MM.1S (cell line): ENCODE data around the gene MYOZ3.

Source experiments
- DNase-seq: peaks from one replicate; pipeline ENCODE4 v3.0.0-alpha.2; 2015
- H2AFZ ChIP-seq: fragments of 300-600 bp; sonication (generic); 2 replicates; pipeline ENCODE4 v1.6.0; 2016; ENCODE audit warnings: antibody characterized with exemption, low read length
- H3F3A ChIP-seq: fragments of 300-600 bp; sonication (generic); 2 replicates; pipeline ENCODE4 v1.6.1; 2016; ENCODE audit warnings: mild to moderate bottlenecking, antibody characterized with exemption, low read length, moderate library complexity, mixed read lengths; ENCODE audit not compliant: insufficient read depth
- H3K27ac ChIP-seq: fragments of 300-600 bp; sonication (generic); 2 replicates; pipeline ENCODE4 v1.5.1; 2016; ENCODE audit warnings: mild to moderate bottlenecking, low read length
- H3K27me3 ChIP-seq: fragments of 300-600 bp; sonication (generic); replicated peaks from 2 replicates; pipeline ENCODE4 v1.6.0; 2016; ENCODE audit warnings: low read length; ENCODE audit not compliant: insufficient read depth
- H3K36me3 ChIP-seq: fragments of 300-600 bp; sonication (generic); replicated peaks from 2 replicates; pipeline ENCODE4 v1.6.1; 2016; ENCODE audit warnings: mild to moderate bottlenecking, low read length, mixed read lengths; ENCODE audit not compliant: insufficient read depth
- H3K4me1 ChIP-seq: fragments of 300-600 bp; sonication (generic); 2 replicates; pipeline ENCODE4 v1.6.1; 2016; ENCODE audit warnings: low read length, mixed read lengths
- H3K4me2 ChIP-seq: fragments of 300-600 bp; sonication (generic); 2 replicates; pipeline ENCODE4 v1.6.0; 2016; ENCODE audit warnings: low read depth, low read length
- H3K4me3 ChIP-seq: fragments of 300-600 bp; sonication (generic); 2 replicates; pipeline ENCODE4 v1.5.1; 2016; ENCODE audit warnings: low read length, mixed read lengths
- H3K79me2 ChIP-seq: fragments of 300-600 bp; sonication (generic); 2 replicates; pipeline ENCODE4 v1.6.1; 2016; ENCODE audit warnings: mixed run types, low read length, mixed read lengths
- H3K9ac ChIP-seq: fragments of 300-600 bp; sonication (generic); 2 replicates; pipeline ENCODE4 v1.6.1; 2016; ENCODE audit warnings: low read length, mixed read lengths
- H3K9me2 ChIP-seq: fragments of 300-600 bp; sonication (generic); replicated peaks from 2 replicates; pipeline ENCODE4 v1.6.1; 2016; ENCODE audit warnings: mild to moderate bottlenecking, low read length, mixed read lengths; ENCODE audit not compliant: insufficient read depth
- H3K9me3 ChIP-seq: fragments of 300-600 bp; sonication (generic); replicated peaks from 2 replicates; pipeline ENCODE4 v1.6.1; 2016; ENCODE audit warnings: mild to moderate bottlenecking, low read length, mixed read lengths; ENCODE audit not compliant: insufficient read depth
- H4K20me1 ChIP-seq: fragments of 300-600 bp; sonication (generic); 2 replicates; pipeline ENCODE4 v1.6.1; 2016; ENCODE audit warnings: mild to moderate bottlenecking, low read length, moderate library complexity, mixed read lengths; ENCODE audit not compliant: insufficient read depth
- EZH2 ChIP-seq: fragments of 300-600 bp; sonication (generic); optimal IDR thresholded peaks from 2 replicates; pipeline ENCODE3; 2017; ENCODE audit warnings: low read depth, mild to moderate bottlenecking, antibody characterized with exemption, low read length, mixed read lengths
- EZH2phosphoT487 ChIP-seq: fragments of 300-600 bp; sonication (generic); IDR thresholded peaks from 2 replicates; pipeline ENCODE4 v1.6.1; 2018; ENCODE audit warnings: antibody characterized with exemption, low read length
- TF ChIP-seq, protein P1 (sequence below): fragments of 300-600 bp; sonication (generic); IDR thresholded peaks from 2 replicates; pipeline ENCODE4 v1.5.1; 2016; ENCODE audit warnings: antibody characterized with exemption, low read length, mixed read lengths

Gene MYOZ3

DNA sequence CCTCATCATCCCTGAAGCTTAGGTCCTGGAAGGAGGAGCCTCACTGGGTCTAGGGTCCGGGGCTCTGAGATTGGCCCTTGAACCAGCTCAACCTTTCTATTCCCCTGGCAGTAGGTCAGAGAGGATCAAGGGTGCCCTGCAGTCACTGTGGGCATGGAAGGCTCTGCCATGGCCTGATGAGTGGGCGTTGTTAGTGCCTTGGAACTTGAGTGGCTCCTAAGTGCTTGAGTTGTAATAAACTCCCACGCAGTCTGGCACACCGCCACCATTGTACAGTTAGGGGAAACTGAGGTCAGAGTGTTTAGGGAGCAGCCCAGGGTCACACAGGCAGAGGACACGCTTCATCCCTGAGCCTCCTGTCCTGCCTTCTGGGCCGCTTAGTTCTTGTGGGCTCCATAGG lies 31.0 kb upstream of the MYOZ3 start:
- no peak overlapping the region for H2AFZ ChIP-seq
- TF ChIP-seq EZH2phosphoT487 (no peak), EZH2 (no peak)
- TF ChIP-seq, protein P1, sequence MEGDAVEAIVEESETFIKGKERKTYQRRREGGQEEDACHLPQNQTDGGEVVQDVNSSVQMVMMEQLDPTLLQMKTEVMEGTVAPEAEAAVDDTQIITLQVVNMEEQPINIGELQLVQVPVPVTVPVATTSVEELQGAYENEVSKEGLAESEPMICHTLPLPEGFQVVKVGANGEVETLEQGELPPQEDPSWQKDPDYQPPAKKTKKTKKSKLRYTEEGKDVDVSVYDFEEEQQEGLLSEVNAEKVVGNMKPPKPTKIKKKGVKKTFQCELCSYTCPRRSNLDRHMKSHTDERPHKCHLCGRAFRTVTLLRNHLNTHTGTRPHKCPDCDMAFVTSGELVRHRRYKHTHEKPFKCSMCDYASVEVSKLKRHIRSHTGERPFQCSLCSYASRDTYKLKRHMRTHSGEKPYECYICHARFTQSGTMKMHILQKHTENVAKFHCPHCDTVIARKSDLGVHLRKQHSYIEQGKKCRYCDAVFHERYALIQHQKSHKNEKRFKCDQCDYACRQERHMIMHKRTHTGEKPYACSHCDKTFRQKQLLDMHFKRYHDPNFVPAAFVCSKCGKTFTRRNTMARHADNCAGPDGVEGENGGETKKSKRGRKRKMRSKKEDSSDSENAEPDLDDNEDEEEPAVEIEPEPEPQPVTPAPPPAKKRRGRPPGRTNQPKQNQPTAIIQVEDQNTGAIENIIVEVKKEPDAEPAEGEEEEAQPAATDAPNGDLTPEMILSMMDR, result no peak
- H3K9ac ChIP-seq, result no peak overlapping the region
- H3K4me1 ChIP-seq, result no peaks in the 10 kb centered on the region
- H3K27ac ChIP-seq, result no peak overlapping the region
- no peak overlapping the region for H3K4me3 ChIP-seq
- DNase-seq, result no peak
- H3K4me2 ChIP-seq, result no peak overlapping the region
- no peaks in the 10 kb centered on the region for H4K20me1 ChIP-seq
- H3K27me3 ChIP-seq, result peaks cover 2% of the 10 kb centered on the region; the same call in 1 of the 2 replicates
- H3K36me3 ChIP-seq, result no peaks in the 10 kb centered on the region
- no peaks in the 10 kb centered on the region for H3K79me2 ChIP-seq
- H3K9me3 ChIP-seq, result no peaks in the 10 kb centered on the region
- no peaks in the 10 kb centered on the region for H3F3A ChIP-seq
- no peaks in the 10 kb centered on the region for H3K9me2 ChIP-seq

DNA sequence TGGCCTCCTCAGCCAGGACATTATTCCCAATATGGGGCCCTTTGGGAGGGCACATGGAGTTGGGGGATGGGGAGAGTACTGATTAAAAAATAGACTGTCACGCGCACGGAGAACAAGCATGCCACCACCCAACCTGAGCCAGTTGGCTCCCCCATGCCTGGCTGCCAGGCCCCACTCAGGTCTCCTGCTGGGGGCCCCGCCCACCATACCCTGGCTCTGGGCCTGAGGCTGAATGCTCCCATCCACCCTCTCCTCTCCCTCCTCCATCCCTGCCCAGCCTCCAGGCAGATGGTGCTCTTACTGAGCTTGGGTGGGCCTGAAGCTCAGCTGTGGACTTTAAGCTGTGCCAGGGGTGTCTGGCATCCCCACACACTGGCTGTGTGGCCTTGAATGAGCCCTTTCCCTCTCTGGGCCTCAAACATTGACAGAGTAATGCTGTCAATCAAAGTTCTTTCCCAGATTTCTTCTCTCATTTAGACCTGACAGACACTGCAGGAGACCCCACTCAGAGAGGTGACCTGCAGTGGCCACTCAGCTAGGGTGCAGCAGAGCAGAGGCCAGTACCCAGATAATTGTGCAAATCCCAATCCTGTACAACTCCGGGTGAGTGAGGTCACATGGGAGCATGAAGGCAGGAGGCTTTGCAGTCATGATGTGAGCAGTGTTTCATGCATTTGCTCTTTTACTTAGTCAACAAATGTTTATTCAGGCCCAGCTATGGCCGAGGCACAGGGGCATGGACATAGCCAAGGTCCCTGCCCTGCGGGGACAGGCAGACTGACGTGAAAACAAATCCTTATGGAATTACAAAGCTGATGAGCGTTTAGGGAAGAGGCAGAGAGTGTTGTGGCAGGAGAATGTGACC lies 30.4 kb upstream of the MYOZ3 start:
- no peak for DNase-seq
- H3K4me1 ChIP-seq, result no peaks in the 10 kb centered on the region
- no peak for TF ChIP-seq EZH2
- TF ChIP-seq, protein P1, result no peak
- TF ChIP-seq EZH2phosphoT487, result no peak
- H3K36me3 ChIP-seq, result no peaks in the 10 kb centered on the region
- H3K9ac ChIP-seq, result no peak overlapping the region
- no peak overlapping the region for H3K4me2 ChIP-seq
- H3K79me2 ChIP-seq, result no peaks in the 10 kb centered on the region
- H2AFZ ChIP-seq, result no peak overlapping the region
- H3K9me2 ChIP-seq, result no peaks in the 10 kb centered on the region
- H3K9me3 ChIP-seq, result no peaks in the 10 kb centered on the region
- H3K27ac ChIP-seq, result no peak overlapping the region
- H3K4me3 ChIP-seq, result no peak overlapping the region
- H4K20me1 ChIP-seq, result no peaks in the 10 kb centered on the region
- H3K27me3 ChIP-seq, result no peaks in the 10 kb centered on the region; the same call in 1 of the 2 replicates
- H3F3A ChIP-seq, result no peaks in the 10 kb centered on the region

DNA sequence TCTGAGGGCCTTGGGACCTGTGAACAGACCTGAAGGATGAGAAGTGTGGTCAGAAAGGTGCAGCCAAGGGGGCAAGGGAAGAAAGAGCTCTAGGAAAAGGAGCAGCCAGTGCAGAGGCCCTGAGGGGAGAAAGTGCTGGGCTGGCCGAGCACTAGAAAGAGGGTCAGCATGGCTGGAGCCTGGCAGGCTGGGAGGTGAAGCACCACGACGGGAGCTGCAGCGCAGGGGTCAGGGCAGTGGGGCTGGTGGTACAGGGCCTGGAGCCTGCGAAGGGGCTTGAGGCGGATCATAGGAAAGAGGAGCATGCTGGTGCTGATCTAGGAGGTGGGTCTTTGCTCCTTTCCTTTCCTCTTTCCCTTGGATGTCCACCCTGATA lies 29.7 kb upstream of the MYOZ3 start:
- H3K27ac ChIP-seq, result no peak overlapping the region
- H3K9me3 ChIP-seq, result no peaks in the 10 kb centered on the region
- H3K79me2 ChIP-seq, result no peaks in the 10 kb centered on the region
- no peaks in the 10 kb centered on the region for H3K9me2 ChIP-seq
- no peak overlapping the region for H3K4me2 ChIP-seq
- no peak overlapping the region for H3K9ac ChIP-seq
- H2AFZ ChIP-seq, result no peak overlapping the region
- no peaks in the 10 kb centered on the region for H3K36me3 ChIP-seq
- no peaks in the 10 kb centered on the region for H3F3A ChIP-seq
- no peaks in the 10 kb centered on the region; the same call in 1 of the 2 replicates for H3K27me3 ChIP-seq
- DNase-seq, result no peak
- H3K4me3 ChIP-seq, result no peak overlapping the region
- H3K4me1 ChIP-seq, result no peaks in the 10 kb centered on the region
- no peaks in the 10 kb centered on the region for H4K20me1 ChIP-seq
- no peak for TF ChIP-seq EZH2phosphoT487
